Measurements from ENCODE around the gene DHFR2.

DHFR2 gene

DNA sequence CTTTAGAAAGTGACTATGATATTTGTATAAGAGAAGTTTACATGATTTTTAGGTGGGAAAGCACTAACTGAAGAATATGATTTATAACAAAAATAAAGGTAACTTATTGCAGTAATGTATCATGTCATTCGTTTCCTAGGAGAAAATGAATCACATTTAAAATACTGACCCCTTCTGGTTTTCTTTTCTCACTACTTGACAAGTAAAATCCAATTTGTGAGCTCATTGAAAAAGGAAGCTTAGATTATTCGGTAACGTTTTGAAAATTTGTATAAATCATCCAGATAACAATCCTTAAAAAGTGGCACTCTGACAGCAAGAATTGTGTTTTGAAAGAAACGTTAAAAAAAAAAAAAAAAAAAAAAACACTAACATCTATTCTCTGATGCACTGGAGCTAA lies 39.1 kb upstream of the DHFR2 start:
- H3K36me3 ChIP-seq (ENCODE audit: control insufficient read depth in 1 of 2, insufficient read depth in 2 of 2, low read length in 2 of 2): peaks cover 0 to 1% of the 10 kb centered on the region in 2 experiments
- no peak overlapping the region for H2BK5ac ChIP-seq (ENCODE audit: low read depth, low read length, poor library complexity)
- H2BK120ac ChIP-seq (ENCODE audit: insufficient read depth, low read length, poor library complexity): no peak overlapping the region
- H3K27me3 ChIP-seq (ENCODE audit: insufficient read depth, low read length): no peaks in the 10 kb centered on the region
- H3K4ac ChIP-seq (ENCODE audit: low read depth, low read length): no peak overlapping the region
- H2AFZ ChIP-seq (ENCODE audit: insufficient read depth, low read length, poor library complexity): no peak overlapping the region
- no peak overlapping the region for H3K14ac ChIP-seq (ENCODE audit: low read length)
- H3K18ac ChIP-seq (ENCODE audit: low read length): no peak overlapping the region
- H3K4me2 ChIP-seq (ENCODE audit: low read length): no peak overlapping the region
- no peak overlapping the region for H2BK12ac ChIP-seq (ENCODE audit: low read length)
- H4K91ac ChIP-seq (ENCODE audit: low read depth, low read length): no peak overlapping the region
- no peak overlapping the region for H3K4me3 ChIP-seq (ENCODE audit: low read depth, low read length)
- no peak overlapping the region for H3K9ac ChIP-seq (ENCODE audit: low read length)
- no peak overlapping the region for H3K27ac ChIP-seq (ENCODE audit: low read depth, low read length)
- no peak overlapping the region for H3K23ac ChIP-seq (ENCODE audit: low read length)
- WGBS (ENCODE audit: extremely low coverage, insufficient coverage, insufficient read length): no CpG with 5 or more reads among the region's 4 CpGs
- no peaks in the 10 kb centered on the region for H3K79me1 ChIP-seq (ENCODE audit: low read length)
- H3K9me3 ChIP-seq (ENCODE audit: insufficient read depth, low read depth, low read length): no peaks in the 10 kb centered on the region
- no peak overlapping the region for H2AK5ac ChIP-seq (ENCODE audit: low read length)
- no peaks in the 10 kb centered on the region for H3K79me2 ChIP-seq (ENCODE audit: control insufficient read depth, insufficient read depth, low read length, poor library complexity)
- H3K4me1 ChIP-seq (ENCODE audit: control insufficient read depth in 1 of 2, insufficient read depth in 2 of 2, low read length in 2 of 2): no peaks in the 10 kb centered on the region
- no peak for DNase-seq
- H4K12ac ChIP-seq (ENCODE audit: low read depth, low read length): no peak overlapping the region
- H4K8ac ChIP-seq (ENCODE audit: low read depth, low read length): no peak overlapping the region

DNA sequence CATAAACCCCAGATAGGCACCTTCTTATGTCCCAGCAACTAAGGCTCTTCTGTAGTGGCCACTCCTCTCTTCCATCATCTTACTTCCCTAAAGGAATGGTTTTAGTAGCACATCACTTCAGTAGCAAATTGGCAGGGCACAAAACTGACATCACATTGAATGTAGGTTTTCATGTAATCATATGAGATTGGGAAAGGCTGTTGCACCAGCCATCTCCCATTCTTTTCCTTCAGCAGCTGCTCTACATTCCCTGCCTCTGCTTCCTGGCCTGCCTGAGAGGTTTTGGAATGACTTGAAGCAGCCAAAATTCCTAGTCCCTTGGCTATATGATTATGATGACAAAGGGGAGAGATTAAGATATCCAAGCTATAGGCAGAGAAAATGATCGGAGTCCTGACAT lies 36.6 kb upstream of the DHFR2 start:
- no peak overlapping the region for H3K4ac ChIP-seq (ENCODE audit: low read depth, low read length)

DNA sequence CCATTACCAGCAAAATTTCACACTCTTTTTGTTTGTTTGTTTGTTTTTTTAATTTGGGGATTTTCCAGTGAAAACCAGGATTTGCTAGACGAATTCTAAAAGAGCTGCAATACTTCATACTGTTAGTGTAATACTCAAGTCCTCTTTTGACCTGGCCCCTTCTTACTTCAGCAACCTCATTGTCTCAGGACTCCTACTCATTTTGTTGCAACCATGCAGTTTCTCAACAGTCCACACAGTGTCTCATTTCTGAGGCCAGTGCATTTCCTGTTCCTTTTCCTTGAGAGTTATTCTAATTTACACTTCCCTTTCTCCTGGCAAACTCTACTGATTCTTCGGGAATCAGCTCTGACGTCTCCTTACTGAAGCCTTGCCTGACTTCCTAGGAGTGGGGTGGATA lies 35.7 kb upstream of the DHFR2 start:
- Histone ChIP-seq H3K18ac (ENCODE audit: low read length) (no peak overlapping the region), H3K14ac (ENCODE audit: low read length) (no peak overlapping the region), H3K79me2 (ENCODE audit: control insufficient read depth, insufficient read depth, low read length, poor library complexity) (no peaks in the 10 kb centered on the region), H3K4me3 (ENCODE audit: low read depth, low read length) (no peak overlapping the region), H3K4ac (ENCODE audit: low read depth, low read length) (no peak overlapping the region), H2BK120ac (ENCODE audit: insufficient read depth, low read length, poor library complexity) (no peak overlapping the region), H3K9ac (ENCODE audit: low read length) (no peak overlapping the region), H2AK5ac (ENCODE audit: low read length) (no peak overlapping the region), H3K79me1 (ENCODE audit: low read length) (no peaks in the 10 kb centered on the region), H2BK5ac (ENCODE audit: low read depth, low read length, poor library complexity) (no peak overlapping the region), H4K91ac (ENCODE audit: low read depth, low read length) (no peak overlapping the region), H3K9me3 (ENCODE audit: insufficient read depth, low read depth, low read length) (no peaks in the 10 kb centered on the region), H4K12ac (ENCODE audit: low read depth, low read length) (no peak overlapping the region), H3K4me2 (ENCODE audit: low read length) (no peak overlapping the region), H3K27me3 (ENCODE audit: insufficient read depth, low read length) (no peaks in the 10 kb centered on the region), H2AFZ (ENCODE audit: insufficient read depth, low read length, poor library complexity) (no peak overlapping the region), H3K36me3 (ENCODE audit: control insufficient read depth in 1 of 2, insufficient read depth in 2 of 2, low read length in 2 of 2) (peaks cover 0 to 3% of the 10 kb centered on the region in 2 experiments), H3K4me1 (ENCODE audit: control insufficient read depth in 1 of 2, insufficient read depth in 2 of 2, low read length in 2 of 2) (no peaks in the 10 kb centered on the region), H3K23ac (ENCODE audit: low read length) (no peak overlapping the region), H3K27ac (ENCODE audit: low read depth, low read length) (no peak overlapping the region), H4K8ac (ENCODE audit: low read depth, low read length) (no peak overlapping the region), H2BK12ac (ENCODE audit: low read length) (no peak overlapping the region)
- DNase-seq: peak in 1 of 2 donors; percentile 6
- WGBS (ENCODE audit: extremely low coverage, insufficient coverage, insufficient read length): no CpG with 5 or more reads among the region's 3 CpGs

More for the DNA sequence above, 36.6 kb upstream of the DHFR2 start:
- Histone ChIP-seq H3K18ac (ENCODE audit: low read length) (no peak overlapping the region), H3K4me1 (ENCODE audit: control insufficient read depth in 1 of 2, insufficient read depth in 2 of 2, low read length in 2 of 2) (no peaks in the 10 kb centered on the region), H3K14ac (ENCODE audit: low read length) (no peak overlapping the region), H3K9ac (ENCODE audit: low read length) (no peak overlapping the region), H3K27me3 (ENCODE audit: insufficient read depth, low read length) (no peaks in the 10 kb centered on the region), H2BK120ac (ENCODE audit: insufficient read depth, low read length, poor library complexity) (no peak overlapping the region), H2AK5ac (ENCODE audit: low read length) (no peak overlapping the region), H3K4me3 (ENCODE audit: low read depth, low read length) (no peak overlapping the region), H3K79me1 (ENCODE audit: low read length) (no peaks in the 10 kb centered on the region), H4K91ac (ENCODE audit: low read depth, low read length) (no peak overlapping the region), H3K79me2 (ENCODE audit: control insufficient read depth, insufficient read depth, low read length, poor library complexity) (no peaks in the 10 kb centered on the region), H4K12ac (ENCODE audit: low read depth, low read length) (no peak overlapping the region), H2BK5ac (ENCODE audit: low read depth, low read length, poor library complexity) (no peak overlapping the region), H4K8ac (ENCODE audit: low read depth, low read length) (no peak overlapping the region), H3K9me3 (ENCODE audit: insufficient read depth, low read depth, low read length) (no peaks in the 10 kb centered on the region), H3K27ac (ENCODE audit: low read depth, low read length) (no peak overlapping the region), H2BK12ac (ENCODE audit: low read length) (no peak overlapping the region), H3K36me3 (ENCODE audit: control insufficient read depth in 1 of 2, insufficient read depth in 2 of 2, low read length in 2 of 2) (peaks cover 0 to 3% of the 10 kb centered on the region in 2 experiments), H3K4me2 (ENCODE audit: low read length) (no peak overlapping the region), H2AFZ (ENCODE audit: insufficient read depth, low read length, poor library complexity) (no peak overlapping the region), H3K23ac (ENCODE audit: low read length) (no peak overlapping the region)
- no CpG with 5 or more reads among the region's 1 CpG for WGBS (ENCODE audit: extremely low coverage, insufficient coverage, insufficient read length)
- no peak for DNase-seq

DNA sequence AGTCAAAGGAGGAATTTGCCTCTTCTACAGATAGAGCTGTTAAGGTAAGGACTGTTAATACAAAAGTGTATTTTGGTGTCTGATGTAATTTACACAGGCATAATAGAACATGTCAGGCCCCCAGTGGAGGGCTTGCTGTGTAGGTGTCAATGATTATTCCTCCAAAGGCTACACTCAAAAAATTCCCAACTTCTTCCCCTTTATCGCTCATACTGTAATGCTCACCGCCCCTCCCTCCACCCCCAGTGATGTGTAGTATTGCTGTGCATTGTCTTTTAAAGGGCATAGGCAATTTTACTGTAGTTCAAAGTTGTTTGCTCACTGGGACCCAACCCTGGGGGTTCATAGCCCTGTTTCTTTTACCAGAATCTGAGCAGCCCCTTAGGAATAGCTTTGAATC lies 32.4 kb upstream of the DHFR2 start:
- no CpG with 5 or more reads among the region's 2 CpGs for whole genome bisulfite sequencing (ENCODE audit: extremely low coverage, insufficient coverage, insufficient read length)
- Histone ChIP-seq H3K18ac (ENCODE audit: low read length) (no peak overlapping the region), H4K91ac (ENCODE audit: low read depth, low read length) (no peak overlapping the region), H3K9ac (ENCODE audit: low read length) (no peak overlapping the region), H2BK12ac (ENCODE audit: low read length) (no peak overlapping the region), H2BK120ac (ENCODE audit: insufficient read depth, low read length, poor library complexity) (no peak overlapping the region), H3K4me3 (ENCODE audit: low read depth, low read length) (no peak overlapping the region), H2AFZ (ENCODE audit: insufficient read depth, low read length, poor library complexity) (no peak overlapping the region), H4K8ac (ENCODE audit: low read depth, low read length) (no peak overlapping the region), H3K27me3 (ENCODE audit: insufficient read depth, low read length) (no peaks in the 10 kb centered on the region), H3K36me3 (ENCODE audit: control insufficient read depth in 1 of 2, insufficient read depth in 2 of 2, low read length in 2 of 2) (peaks cover 2% of the 10 kb centered on the region in 2 experiments), H2AK5ac (ENCODE audit: low read length) (no peak overlapping the region), H3K79me2 (ENCODE audit: control insufficient read depth, insufficient read depth, low read length, poor library complexity) (no peaks in the 10 kb centered on the region), H3K23ac (ENCODE audit: low read length) (no peak overlapping the region), H3K4me1 (ENCODE audit: control insufficient read depth in 1 of 2, insufficient read depth in 2 of 2, low read length in 2 of 2) (no peaks in the 10 kb centered on the region), H3K4ac (ENCODE audit: low read depth, low read length) (no peak overlapping the region), H2BK5ac (ENCODE audit: low read depth, low read length, poor library complexity) (no peak overlapping the region), H3K79me1 (ENCODE audit: low read length) (no peaks in the 10 kb centered on the region), H3K27ac (ENCODE audit: low read depth, low read length) (no peak overlapping the region), H3K9me3 (ENCODE audit: insufficient read depth, low read depth, low read length) (no peaks in the 10 kb centered on the region), H3K4me2 (ENCODE audit: low read length) (no peak overlapping the region), H4K12ac (ENCODE audit: low read depth, low read length) (no peak overlapping the region), H3K14ac (ENCODE audit: low read length) (no peak overlapping the region)
- DNase-seq: no peak

Data from trophoblast cell (in vitro differentiated cells and primary cell).